Stomach (tissue), 4 donors: ENCODE data around the gene SUCLG2.

Source experiments
- EP300 ChIP-seq: sonication (generic); formaldehyde crosslinking; IDR thresholded peaks from one replicate; pipeline ENCODE4 v1.6.1; 2017; ENCODE audit warnings: antibody characterized with exemption
- POLR2AphosphoS5 ChIP-seq, 3 donors: sonication (generic); formaldehyde crosslinking; IDR thresholded peaks; one replicate each; pipeline ENCODE4 v1.6.1; 2016; ENCODE audit warnings: antibody characterized with exemption in 3 of 3
- TF ChIP-seq, protein P1 (sequence below), 7 experiments: fragments of 450-650 bp in 4 of 7; fragments of 200-600 bp in 3 of 7; sonication (generic) in 3 of 7; IDR thresholded peaks; one replicate each; pipeline ENCODE4 v1.5.1; 2016 to 2019; ENCODE audit warnings: antibody characterized with exemption in 7 of 7, control low read depth in 2 of 7, mild to moderate bottlenecking in 1 of 7

DNA sequence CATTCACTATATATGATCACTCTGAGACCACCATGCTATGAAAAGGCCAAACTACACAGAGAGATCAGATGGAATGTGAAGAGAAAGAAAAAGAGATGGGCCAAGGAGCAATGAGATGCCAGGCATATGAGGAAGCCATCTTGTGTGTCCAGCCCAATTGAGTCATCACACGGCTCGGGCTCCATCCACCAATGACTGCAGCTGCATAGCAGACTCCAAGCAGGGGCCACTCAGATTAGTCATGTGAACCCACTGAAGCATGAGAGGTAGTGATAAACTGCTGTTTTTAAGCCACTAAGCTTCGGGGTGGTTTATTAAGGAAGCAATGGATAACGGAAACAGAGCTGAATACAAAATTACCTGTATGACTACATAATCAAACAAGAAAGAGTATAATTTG, 185.9 kb downstream of the SUCLG2 start:
- TF ChIP-seq POLR2AphosphoS5 (IDR thresholded peaks at IDR 0.05) (no peak), EP300 (no peak)
- TF ChIP-seq, protein P1, sequence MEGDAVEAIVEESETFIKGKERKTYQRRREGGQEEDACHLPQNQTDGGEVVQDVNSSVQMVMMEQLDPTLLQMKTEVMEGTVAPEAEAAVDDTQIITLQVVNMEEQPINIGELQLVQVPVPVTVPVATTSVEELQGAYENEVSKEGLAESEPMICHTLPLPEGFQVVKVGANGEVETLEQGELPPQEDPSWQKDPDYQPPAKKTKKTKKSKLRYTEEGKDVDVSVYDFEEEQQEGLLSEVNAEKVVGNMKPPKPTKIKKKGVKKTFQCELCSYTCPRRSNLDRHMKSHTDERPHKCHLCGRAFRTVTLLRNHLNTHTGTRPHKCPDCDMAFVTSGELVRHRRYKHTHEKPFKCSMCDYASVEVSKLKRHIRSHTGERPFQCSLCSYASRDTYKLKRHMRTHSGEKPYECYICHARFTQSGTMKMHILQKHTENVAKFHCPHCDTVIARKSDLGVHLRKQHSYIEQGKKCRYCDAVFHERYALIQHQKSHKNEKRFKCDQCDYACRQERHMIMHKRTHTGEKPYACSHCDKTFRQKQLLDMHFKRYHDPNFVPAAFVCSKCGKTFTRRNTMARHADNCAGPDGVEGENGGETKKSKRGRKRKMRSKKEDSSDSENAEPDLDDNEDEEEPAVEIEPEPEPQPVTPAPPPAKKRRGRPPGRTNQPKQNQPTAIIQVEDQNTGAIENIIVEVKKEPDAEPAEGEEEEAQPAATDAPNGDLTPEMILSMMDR (IDR thresholded peaks at IDR 0.05) = no peak
